Activated naive CD8-positive, alpha-beta T cell treated with anti-CD3 and anti-CD28 coated beads, Interleukin-2, amount 50 U/mL, for 24 hours (primary cell): ENCODE data around the gene KCNG1.
A peak's percentile ranks its signal among the peaks of the same experiment; 100 is the strongest.

Source experiments
- ATAC-seq: fragments of 150-1000 bp; cut with Tn5 transposase; one replicate; pipeline ENCODE4 v1.10.0; 2021
- DNase-seq: peaks from one replicate; pipeline ENCODE4 v3.0.0; 2021
- H3K27ac Mint-ChIP-seq: one replicate; pipeline ENCODE4 v1.8.0; 2021; ENCODE audit warnings: mild to moderate bottlenecking, mixed read lengths
- H3K27me3 Mint-ChIP-seq: one replicate; pipeline ENCODE4 v1.8.0; 2021; ENCODE audit warnings: mixed read lengths
- H3K36me3 Mint-ChIP-seq: one replicate; pipeline ENCODE4 v1.8.0; 2021; ENCODE audit warnings: low read depth, mixed read lengths
- H3K4me1 Mint-ChIP-seq: one replicate; pipeline ENCODE4 v1.8.0; 2021; ENCODE audit warnings: mixed read lengths
- H3K4me3 Mint-ChIP-seq: one replicate; pipeline ENCODE4 v1.8.0; 2021; ENCODE audit warnings: mild to moderate bottlenecking, moderate library complexity, mixed read lengths
- H3K9me3 Mint-ChIP-seq: one replicate; pipeline ENCODE4 v1.8.0; 2021; ENCODE audit warnings: mixed read lengths

KCNG1 gene

DNA sequence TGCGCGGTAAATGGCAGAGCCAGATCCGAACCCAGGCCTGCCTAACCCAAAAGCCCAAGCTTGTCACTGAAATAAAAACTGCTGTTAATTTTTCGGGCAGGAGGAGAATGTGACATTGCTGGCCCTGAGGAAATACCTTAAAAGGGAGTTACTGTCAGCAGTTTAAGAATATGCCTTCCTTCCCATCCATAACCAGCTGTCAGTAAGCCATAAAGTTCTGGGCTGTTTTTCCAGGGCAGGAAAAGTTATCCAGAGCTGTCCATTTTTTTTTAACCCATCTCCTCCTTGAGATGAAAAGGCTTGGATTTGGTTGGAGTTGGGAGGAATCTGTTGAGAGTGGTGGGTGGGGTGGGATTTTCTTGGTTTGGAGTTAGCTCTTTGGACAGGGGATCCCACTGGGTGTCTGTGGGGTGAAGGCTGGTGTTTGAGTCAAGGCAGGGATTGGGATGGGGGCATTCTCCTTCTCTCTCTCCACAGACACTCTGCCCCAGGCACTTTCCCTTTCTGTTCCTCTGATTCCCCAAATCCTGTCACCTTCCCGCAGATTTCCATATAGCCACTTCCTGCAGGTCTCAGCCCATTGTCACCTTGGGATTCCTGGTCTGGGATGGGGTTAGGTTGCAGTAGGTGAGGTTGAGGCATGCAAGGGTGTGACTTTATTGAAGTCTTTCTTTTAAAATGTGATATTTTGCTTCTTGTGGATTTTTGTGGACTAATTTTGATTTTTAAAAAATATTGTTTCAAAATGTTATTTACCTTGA lies 4.3 kb upstream of the KCNG1 start:
- no peak for DNase-seq
- Mint-ChIP-seq H3K27me3 (peaks cover 78% of the 10 kb centered on the region), H3K36me3 (no peaks in the 10 kb centered on the region), H3K4me3 (no peak overlapping the region), H3K27ac (no peak overlapping the region), H3K4me1 (peaks cover 5% of the 10 kb centered on the region), H3K9me3 (no peaks in the 10 kb centered on the region)
- ATAC-seq: no peak

DNA sequence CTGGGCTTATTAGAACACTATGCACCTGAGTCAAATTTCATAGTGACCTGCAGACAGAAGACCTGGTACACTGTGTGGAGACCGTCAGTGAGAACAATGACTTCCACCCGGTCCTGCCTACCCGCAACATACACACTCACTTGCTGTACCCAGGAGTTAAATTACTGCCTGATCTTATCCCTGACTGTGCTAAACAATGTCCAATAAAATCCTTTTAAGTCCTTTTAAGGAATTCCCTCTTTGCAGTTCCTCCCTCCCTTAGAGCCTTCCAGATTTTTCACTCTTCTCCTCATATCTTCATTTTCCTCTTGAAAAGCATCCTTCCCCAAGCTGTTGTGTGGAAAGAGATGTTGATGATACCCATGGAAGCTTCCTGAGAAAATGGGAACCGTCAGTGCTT lies 3.4 kb upstream of the KCNG1 start:
- Mint-ChIP-seq H3K9me3 (no peaks in the 10 kb centered on the region), H3K27ac (no peak overlapping the region), H3K4me1 (peaks cover 8% of the 10 kb centered on the region), H3K36me3 (no peaks in the 10 kb centered on the region), H3K27me3 (peaks cover 78% of the 10 kb centered on the region), H3K4me3 (no peak overlapping the region)
- ATAC-seq: no peak
- no peak for DNase-seq

DNA sequence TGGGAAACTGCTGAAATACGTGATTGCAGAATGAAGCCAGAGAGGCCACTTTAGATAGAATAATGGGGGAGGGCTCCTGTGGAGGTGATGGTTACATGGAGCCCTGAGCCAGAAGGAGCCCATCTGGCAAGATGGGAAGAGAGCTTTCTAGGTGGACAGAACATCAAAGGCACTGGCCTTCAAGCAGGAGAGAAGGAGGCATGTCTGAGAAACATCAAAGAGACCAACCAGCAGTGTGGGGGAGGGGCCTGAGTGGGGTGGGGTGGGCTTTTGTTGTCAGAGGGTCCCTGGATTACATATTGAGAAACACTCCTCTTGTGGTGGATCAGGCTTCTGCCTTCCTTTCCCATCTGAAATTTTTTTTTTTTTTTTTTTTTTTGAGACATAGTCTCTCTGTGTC lies 1.9 kb upstream of the KCNG1 start:
- ATAC-seq: no peak
- H3K4me3 Mint-ChIP-seq: no peak overlapping the region
- peaks cover 81% of the 10 kb centered on the region for H3K27me3 Mint-ChIP-seq
- no peak for DNase-seq
- peaks cover 8% of the 10 kb centered on the region for H3K4me1 Mint-ChIP-seq
- no peaks in the 10 kb centered on the region for H3K9me3 Mint-ChIP-seq
- no peaks in the 10 kb centered on the region for H3K36me3 Mint-ChIP-seq
- no peak overlapping the region for H3K27ac Mint-ChIP-seq

DNA sequence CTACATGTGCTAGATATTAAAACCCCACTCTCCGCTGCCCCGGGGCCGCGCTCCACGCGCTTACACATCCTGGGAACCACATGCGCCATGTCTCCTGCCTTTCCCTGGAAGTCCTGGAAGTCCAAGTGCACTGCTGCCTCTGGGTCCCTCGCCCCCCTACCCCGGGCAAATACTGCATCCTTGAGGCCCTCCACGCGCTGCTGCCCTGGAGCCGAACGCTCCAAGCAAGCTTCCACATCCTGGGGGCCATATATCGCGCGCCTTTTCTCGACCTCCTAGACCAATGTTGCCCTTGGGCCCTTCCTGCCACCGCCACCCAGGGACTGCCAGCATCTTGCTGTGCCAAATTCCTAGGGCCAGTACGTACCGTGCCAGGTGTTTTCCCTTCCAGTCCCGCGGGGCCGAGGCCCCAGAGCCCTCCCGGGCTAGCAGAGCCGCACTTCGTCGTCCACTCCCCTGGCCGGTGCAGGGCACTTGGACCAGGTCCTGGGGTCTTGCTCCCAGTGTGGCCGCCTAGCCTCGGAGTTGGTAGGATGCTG lies 779 bp upstream of the KCNG1 start:
- Mint-ChIP-seq H3K4me3 (peak overlapping the region; percentile 62), H3K36me3 (no peaks in the 10 kb centered on the region), H3K9me3 (no peaks in the 10 kb centered on the region), H3K4me1 (peaks cover 8% of the 10 kb centered on the region), H3K27ac (no peak overlapping the region), H3K27me3 (peaks cover 76% of the 10 kb centered on the region)
- ATAC-seq (no peak), DNase-seq (no peak)

DNA sequence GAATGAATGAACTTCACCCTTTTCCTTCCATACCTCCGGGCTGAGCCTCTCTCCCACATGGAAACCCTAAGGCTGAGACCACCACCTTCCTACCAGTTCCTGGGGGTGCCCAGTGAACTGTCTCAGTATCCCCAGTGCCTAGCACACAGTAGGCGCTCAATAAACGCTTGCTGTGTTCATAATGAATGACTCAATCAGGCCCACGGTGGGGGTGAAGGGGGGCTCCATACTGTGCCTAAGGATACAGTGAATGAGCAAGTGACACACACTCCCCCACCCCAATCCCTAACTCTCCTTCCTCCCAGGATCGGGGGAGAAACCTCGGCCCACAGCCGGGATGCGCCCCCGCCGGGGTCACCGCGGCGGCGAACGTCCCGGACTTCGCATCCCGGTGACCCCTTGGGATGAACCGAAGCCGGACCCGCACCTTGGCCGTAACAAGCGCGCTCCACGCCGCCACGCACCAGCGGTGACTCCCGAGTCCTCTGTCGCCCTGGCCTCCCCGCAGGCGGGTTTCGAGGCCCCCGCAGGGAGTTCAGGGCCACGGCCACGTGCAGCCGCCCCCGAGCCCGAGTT lies 592 bp downstream of the KCNG1 start:
- no peak for ATAC-seq
- Mint-ChIP-seq H3K4me1 (peaks cover 8% of the 10 kb centered on the region), H3K27me3 (peaks cover 64% of the 10 kb centered on the region), H3K27ac (no peak overlapping the region), H3K9me3 (no peaks in the 10 kb centered on the region), H3K36me3 (no peaks in the 10 kb centered on the region), H3K4me3 (peak overlapping the region; percentile 78)
- no peak for DNase-seq

DNA sequence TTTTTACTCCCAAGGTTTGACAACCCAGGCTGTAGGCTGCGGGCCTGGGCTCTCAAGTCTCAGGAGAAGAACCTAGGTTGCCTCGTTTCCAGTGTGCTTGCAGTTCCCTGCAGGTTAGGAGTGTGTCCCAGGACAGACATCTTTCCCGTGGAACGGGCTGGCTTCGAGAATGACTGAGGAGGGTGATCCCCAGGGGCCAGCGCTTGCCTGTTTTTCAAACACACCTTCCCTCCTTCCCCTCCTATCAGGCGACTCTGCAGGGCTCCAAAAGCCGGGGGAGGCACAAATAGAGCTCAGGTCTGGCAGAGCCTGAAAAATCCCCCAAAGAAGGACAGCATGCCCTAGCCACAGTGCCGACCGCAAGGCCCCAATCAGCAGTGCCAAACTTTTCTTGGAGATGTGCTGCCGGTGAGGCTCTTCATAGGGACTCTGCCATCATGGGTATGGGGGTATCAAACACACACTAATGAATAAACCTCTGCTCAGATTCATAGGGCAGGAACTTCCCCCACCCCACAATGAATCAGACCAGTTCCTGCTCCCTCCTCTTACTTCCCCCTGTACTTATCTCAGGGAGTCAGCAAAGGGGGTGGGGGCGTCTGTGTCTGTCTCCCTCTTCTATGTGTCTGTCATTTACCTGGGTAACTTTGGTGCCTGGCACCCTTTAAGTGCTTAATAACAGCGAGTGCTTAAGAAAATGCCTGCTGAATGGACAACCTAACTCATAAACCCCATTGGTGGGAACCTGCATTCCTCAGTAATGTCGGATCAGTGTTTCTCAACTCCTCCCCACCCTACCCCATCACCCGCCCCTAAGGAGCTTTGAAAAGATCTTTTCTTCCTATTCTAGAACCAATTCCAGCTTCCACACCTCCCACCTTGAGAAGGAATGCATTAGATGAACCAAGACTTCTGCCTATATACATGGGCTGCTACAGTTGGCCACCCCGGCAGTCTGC lies 1.6 kb downstream of the KCNG1 start:
- DNase-seq (no peak), ATAC-seq (peak; percentile 13)
- H3K27me3 Mint-ChIP-seq: peaks cover 63% of the 10 kb centered on the region
- peaks cover 8% of the 10 kb centered on the region for H3K4me1 Mint-ChIP-seq
- peak overlapping the region; percentile 78 for H3K4me3 Mint-ChIP-seq
- H3K9me3 Mint-ChIP-seq: no peaks in the 10 kb centered on the region
- peaks cover 1% of the 10 kb centered on the region for H3K36me3 Mint-ChIP-seq
- H3K27ac Mint-ChIP-seq: no peak overlapping the region

DNA sequence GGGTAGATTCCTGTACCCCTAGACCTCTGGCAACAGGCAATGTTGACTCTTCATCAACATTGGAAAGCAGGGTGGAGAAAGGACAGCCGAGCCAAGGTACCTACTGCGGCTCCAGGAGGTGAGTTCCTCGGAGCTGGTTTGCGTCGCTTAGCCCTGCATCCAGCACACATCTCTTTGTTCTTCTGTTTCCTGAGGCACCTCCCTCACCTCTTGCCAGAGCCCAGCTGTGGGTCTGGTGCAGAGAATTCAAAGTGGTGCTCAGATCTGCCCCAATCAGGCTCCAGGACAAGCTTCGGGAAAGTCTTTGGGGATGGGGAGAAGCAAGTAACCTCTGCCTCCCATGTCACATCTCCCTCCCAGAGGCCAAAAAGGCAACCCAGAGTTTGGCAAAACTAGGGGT lies 2.2 kb downstream of the KCNG1 start:
- H3K27me3 Mint-ChIP-seq: peaks cover 58% of the 10 kb centered on the region
- no peak for DNase-seq
- ATAC-seq: no peak

DNA sequence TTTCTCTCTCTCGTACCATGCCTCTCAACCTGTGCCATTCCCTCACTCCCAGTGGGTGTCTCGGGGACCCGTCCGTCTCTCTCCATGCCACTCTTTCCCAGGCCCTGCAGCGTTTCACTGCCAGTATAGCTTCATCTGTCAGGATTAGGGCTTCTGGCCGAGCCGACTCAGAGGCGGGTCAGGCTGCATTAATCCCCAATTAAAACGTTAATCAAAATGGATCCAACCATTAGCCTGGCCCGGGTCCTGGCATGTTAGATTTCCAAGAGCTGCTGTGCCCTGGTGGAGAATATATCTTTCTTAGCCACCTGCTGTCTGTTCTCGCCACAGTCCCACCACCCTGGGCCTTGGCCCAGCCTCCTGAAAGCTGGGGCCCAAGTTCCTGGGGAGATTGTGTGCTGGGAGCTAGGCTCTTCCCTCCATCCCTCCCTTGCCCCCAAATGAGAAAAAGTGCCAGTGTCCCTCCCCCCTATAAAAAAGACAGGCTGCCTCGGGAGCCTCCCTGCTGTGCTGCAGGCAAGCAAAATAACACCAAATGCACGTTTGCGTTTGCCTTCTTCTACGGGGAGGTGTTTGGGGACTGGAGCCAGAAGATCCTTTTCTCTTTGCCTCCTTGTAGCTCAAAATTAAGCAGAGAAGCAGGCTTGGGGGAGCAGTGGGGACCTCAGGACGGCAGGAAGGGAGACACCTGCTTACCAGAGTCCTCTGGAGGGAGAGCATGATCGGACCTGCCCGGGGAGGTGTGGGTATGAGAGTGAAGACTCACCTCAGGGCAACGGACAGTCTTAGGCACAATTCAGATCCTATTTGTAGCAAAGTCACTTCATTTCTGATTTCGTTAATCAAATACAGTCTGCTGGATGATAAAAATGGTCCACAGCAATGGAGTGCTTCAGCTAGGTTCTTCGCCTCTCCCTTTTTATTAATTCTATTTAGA lies 3.0 kb downstream of the KCNG1 start:
- peaks cover 1% of the 10 kb centered on the region for H3K36me3 Mint-ChIP-seq
- DNase-seq (no peak), ATAC-seq (no peak)
- H3K9me3 Mint-ChIP-seq: no peaks in the 10 kb centered on the region
- peaks cover 54% of the 10 kb centered on the region for H3K27me3 Mint-ChIP-seq
- H3K4me3 Mint-ChIP-seq: no peak overlapping the region
- peaks cover 8% of the 10 kb centered on the region for H3K4me1 Mint-ChIP-seq
- H3K27ac Mint-ChIP-seq: no peak overlapping the region

More for the DNA sequence above, 2.2 kb downstream of the KCNG1 start:
- peaks cover 8% of the 10 kb centered on the region for H3K4me1 Mint-ChIP-seq
- H3K4me3 Mint-ChIP-seq: peak overlapping the region; percentile 78
- peaks cover 1% of the 10 kb centered on the region for H3K36me3 Mint-ChIP-seq
- H3K27ac Mint-ChIP-seq: no peak overlapping the region
- H3K9me3 Mint-ChIP-seq: no peaks in the 10 kb centered on the region

DNA sequence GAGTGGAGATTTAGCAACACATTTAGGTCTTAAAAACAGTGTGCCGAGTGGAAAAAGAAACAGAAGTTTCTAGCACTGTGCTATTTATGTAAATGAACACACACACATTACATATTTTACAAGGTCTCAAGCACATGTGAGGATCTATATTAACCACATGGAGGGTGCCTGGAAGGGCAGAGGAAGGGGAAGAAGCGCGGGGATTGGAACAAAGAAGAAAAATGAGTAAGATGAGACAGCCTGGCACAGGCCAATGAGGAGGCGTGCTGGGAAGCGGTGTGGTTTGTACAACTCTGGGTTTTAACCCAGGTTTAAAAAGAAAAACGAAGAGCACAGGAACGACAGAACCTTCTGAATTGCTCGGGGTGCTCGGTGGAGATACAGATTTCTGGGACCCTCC lies 5.7 kb downstream of the KCNG1 start:
- DNase-seq (no peak), ATAC-seq (no peak)
- Mint-ChIP-seq H3K36me3 (peaks cover 1% of the 10 kb centered on the region), H3K9me3 (no peaks in the 10 kb centered on the region), H3K4me3 (no peak overlapping the region), H3K4me1 (peaks cover 4% of the 10 kb centered on the region), H3K27me3 (peaks cover 59% of the 10 kb centered on the region), H3K27ac (no peak overlapping the region)

DNA sequence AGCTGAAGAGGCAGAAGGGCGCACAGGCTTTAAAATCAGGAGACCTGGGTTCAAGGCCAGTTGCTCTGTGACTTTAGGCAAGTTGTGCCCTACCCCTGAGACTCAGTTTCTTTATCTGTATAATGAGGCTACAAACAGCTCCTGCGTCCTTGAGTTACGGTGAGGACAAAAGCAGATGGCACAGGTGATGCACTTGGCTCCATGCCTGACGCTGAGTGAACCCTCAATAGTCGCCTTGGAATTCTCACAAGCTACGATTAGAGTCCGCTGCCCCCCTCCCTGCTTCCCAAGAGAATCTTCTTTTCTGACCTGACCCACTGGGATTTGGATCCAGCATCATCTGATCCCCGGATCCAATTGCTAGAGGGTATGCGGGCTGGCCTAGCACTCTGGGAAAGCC lies 6.4 kb downstream of the KCNG1 start:
- ATAC-seq: no peak
- peaks cover 53% of the 10 kb centered on the region for H3K27me3 Mint-ChIP-seq
- H3K27ac Mint-ChIP-seq: no peak overlapping the region
- no peak overlapping the region for H3K4me3 Mint-ChIP-seq
- H3K4me1 Mint-ChIP-seq: no peaks in the 10 kb centered on the region
- no peaks in the 10 kb centered on the region for H3K9me3 Mint-ChIP-seq
- H3K36me3 Mint-ChIP-seq: peaks cover 1% of the 10 kb centered on the region
- no peak for DNase-seq

DNA sequence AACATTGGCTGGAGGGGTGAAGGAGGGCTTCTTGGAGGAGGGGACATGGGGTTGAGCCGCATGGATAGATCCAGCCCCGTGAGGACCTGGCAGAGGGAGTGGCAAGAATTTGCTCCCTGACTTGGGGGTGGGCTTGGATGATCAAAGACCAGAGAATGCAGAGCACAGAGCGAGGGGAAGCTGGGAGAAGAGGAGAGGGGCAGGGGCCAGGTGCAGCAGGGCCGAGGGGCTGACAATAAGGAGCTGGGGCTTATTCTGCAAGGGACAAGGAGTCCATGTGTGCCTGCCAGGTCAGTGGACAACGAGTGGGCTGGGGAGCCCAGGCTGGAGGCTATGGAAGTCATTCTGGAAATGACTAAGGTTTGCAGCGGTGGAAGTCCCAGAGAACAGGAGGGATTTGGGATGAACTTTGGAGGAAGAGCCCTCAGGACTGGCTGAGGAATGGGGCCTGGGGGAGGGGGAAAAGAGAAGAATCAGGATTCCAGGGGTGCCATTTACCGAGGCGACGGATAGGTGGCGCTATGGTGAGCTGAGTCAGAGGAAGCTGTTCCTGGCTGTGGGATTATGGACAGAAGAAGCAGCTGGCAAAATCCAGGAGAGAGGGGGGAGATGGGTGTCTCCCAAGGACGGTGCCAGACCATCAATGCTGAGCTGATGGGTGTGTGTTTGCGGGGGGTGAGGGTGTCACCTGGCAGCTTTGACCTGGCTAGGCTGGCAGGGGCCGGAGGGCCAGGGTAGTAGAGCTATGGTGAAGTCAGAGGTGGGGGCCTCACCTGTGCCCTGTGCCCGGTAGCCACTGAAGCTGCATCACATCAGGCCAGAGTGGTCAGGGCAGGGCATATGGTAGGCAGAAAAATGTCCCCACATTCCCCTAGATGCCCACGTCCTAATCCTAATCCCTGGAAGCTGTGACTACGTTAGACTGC lies 7.8 kb downstream of the KCNG1 start:
- no peak overlapping the region for H3K4me3 Mint-ChIP-seq
- peaks cover 40% of the 10 kb centered on the region for H3K27me3 Mint-ChIP-seq
- H3K36me3 Mint-ChIP-seq: peaks cover 1% of the 10 kb centered on the region
- DNase-seq: peak; percentile 49
- H3K4me1 Mint-ChIP-seq: no peaks in the 10 kb centered on the region
- no peak for ATAC-seq
- H3K27ac Mint-ChIP-seq: no peak overlapping the region
- no peaks in the 10 kb centered on the region for H3K9me3 Mint-ChIP-seq

DNA sequence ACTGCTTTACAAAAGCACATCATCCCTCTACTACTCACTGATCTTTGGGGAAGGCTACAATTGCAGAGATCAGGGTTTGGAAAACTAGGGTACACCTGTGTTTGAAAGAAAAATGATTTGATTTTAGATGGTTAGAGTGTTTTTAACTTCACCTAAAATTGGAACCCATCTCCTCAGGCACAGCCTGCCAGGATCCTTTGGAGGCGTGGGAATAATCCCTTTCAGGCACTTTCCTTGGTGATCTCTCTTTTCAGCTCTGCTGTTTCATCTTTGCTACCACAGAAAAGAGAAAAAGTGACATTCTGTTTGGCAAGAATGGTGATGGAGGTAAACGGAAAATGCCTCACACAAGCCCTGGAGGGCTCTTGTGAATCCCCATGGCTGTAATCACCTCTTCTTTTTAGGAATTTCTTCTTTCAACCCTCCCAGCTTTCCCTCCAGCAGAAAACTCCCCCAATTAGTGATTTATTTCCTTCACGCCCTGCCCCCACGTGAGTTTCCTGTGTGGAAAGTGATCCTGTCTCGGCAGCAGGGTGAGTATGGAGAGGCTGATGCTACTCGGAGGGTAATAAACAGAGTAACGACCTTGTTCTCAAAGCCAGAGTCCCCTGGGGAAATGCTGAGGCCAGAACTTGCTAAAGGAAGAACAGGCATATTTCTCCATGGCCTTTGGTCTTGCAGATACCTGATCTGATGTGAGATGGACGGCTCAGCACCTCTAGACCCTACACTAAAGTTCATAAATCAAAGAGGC lies 9.2 kb downstream of the KCNG1 start:
- H3K27ac Mint-ChIP-seq: no peak overlapping the region
- ATAC-seq (no peak), DNase-seq (no peak)
- peaks cover 33% of the 10 kb centered on the region for H3K27me3 Mint-ChIP-seq
- no peak overlapping the region for H3K4me3 Mint-ChIP-seq
- peaks cover 1% of the 10 kb centered on the region for H3K36me3 Mint-ChIP-seq
- H3K9me3 Mint-ChIP-seq: no peaks in the 10 kb centered on the region
- H3K4me1 Mint-ChIP-seq: no peaks in the 10 kb centered on the region
